ENCODE results near the gene PPP4R3A.

The PPP4R3A gene

DNA sequence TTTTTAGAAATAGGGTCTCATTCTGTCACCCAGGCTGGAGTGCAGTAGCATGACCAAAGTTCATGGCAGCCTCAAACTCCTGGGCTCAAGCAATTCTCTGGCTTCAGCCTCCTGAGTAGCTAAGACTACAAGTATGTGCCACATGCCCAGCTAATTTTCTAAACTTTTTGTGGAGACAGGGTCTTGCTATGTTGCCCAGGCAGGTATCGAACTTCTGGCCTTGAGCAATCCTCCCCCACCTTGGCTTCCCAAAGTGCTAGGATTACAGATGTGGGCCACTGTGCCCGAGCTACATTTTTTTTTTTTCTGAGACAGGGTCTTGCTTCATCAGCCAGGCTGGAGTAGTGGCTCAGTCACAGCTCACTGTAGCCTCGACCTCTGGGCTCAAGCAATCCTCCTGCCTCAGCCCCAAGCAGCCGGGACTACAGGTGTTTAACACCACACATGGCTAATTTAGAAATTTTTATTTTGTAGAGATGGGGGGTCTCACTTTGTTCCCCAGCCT lies 7.1 kb downstream of the PPP4R3A start:
- TF ChIP-seq, protein P1, sequence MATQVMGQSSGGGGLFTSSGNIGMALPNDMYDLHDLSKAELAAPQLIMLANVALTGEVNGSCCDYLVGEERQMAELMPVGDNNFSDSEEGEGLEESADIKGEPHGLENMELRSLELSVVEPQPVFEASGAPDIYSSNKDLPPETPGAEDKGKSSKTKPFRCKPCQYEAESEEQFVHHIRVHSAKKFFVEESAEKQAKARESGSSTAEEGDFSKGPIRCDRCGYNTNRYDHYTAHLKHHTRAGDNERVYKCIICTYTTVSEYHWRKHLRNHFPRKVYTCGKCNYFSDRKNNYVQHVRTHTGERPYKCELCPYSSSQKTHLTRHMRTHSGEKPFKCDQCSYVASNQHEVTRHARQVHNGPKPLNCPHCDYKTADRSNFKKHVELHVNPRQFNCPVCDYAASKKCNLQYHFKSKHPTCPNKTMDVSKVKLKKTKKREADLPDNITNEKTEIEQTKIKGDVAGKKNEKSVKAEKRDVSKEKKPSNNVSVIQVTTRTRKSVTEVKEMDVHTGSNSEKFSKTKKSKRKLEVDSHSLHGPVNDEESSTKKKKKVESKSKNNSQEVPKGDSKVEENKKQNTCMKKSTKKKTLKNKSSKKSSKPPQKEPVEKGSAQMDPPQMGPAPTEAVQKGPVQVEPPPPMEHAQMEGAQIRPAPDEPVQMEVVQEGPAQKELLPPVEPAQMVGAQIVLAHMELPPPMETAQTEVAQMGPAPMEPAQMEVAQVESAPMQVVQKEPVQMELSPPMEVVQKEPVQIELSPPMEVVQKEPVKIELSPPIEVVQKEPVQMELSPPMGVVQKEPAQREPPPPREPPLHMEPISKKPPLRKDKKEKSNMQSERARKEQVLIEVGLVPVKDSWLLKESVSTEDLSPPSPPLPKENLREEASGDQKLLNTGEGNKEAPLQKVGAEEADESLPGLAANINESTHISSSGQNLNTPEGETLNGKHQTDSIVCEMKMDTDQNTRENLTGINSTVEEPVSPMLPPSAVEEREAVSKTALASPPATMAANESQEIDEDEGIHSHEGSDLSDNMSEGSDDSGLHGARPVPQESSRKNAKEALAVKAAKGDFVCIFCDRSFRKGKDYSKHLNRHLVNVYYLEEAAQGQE (IDR thresholded peaks at IDR 0.05; ENCODE audit: insufficient replicate concordance, low read depth) = no peak
- TF ChIP-seq POLR2AphosphoS5 (IDR thresholded peaks at IDR 0.05; ENCODE audit: low read depth) (no peak), SPI1 (IDR thresholded peaks at IDR 0.05; ENCODE audit: borderline replicate concordance, low read depth) (no peak), GABPA (IDR thresholded peaks at IDR 0.05; ENCODE audit: low read depth) (no peak)
- TF ChIP-seq, protein P2, sequence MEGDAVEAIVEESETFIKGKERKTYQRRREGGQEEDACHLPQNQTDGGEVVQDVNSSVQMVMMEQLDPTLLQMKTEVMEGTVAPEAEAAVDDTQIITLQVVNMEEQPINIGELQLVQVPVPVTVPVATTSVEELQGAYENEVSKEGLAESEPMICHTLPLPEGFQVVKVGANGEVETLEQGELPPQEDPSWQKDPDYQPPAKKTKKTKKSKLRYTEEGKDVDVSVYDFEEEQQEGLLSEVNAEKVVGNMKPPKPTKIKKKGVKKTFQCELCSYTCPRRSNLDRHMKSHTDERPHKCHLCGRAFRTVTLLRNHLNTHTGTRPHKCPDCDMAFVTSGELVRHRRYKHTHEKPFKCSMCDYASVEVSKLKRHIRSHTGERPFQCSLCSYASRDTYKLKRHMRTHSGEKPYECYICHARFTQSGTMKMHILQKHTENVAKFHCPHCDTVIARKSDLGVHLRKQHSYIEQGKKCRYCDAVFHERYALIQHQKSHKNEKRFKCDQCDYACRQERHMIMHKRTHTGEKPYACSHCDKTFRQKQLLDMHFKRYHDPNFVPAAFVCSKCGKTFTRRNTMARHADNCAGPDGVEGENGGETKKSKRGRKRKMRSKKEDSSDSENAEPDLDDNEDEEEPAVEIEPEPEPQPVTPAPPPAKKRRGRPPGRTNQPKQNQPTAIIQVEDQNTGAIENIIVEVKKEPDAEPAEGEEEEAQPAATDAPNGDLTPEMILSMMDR (IDR thresholded peaks at IDR 0.05; ENCODE audit: insufficient read depth, low read length) = no peak
- H3K27me3 ChIP-seq (ENCODE audit: insufficient read depth, poor library complexity, severe bottlenecking) = no peaks in the 10 kb centered on the region
- H3K27ac ChIP-seq (replicated peaks) = no peak overlapping the region
- no peak overlapping the region for H3K4me3 ChIP-seq (replicated peaks; ENCODE audit: insufficient read depth, low read length)
- no peak for DNase-seq (ENCODE audit: low read depth in 1 of 2, low spot score in 1 of 2)

GRCh38 chr14:91501951-91502930 lies 7.9 kb downstream of the PPP4R3A start:
- no peaks in the 10 kb centered on the region for H3K27me3 ChIP-seq (ENCODE audit: insufficient read depth, poor library complexity, severe bottlenecking)
- no peak overlapping the region for H3K4me3 ChIP-seq (replicated peaks; ENCODE audit: insufficient read depth, low read length)
- no peak overlapping the region for H3K27ac ChIP-seq (replicated peaks)
- TF ChIP-seq SPI1 (IDR thresholded peaks at IDR 0.05; ENCODE audit: borderline replicate concordance, low read depth) = no peak
- TF ChIP-seq, protein P1 (IDR thresholded peaks at IDR 0.05; ENCODE audit: insufficient replicate concordance, low read depth) = no peak
- TF ChIP-seq, protein P2 (IDR thresholded peaks at IDR 0.05; ENCODE audit: insufficient read depth, low read length) = no peak
- TF ChIP-seq GABPA (IDR thresholded peaks at IDR 0.05; ENCODE audit: low read depth) = no peak
- TF ChIP-seq POLR2AphosphoS5 (IDR thresholded peaks at IDR 0.05; ENCODE audit: low read depth) = no peak
- DNase-seq (ENCODE audit: low read depth in 1 of 2, low spot score in 1 of 2) = no peak

DNA sequence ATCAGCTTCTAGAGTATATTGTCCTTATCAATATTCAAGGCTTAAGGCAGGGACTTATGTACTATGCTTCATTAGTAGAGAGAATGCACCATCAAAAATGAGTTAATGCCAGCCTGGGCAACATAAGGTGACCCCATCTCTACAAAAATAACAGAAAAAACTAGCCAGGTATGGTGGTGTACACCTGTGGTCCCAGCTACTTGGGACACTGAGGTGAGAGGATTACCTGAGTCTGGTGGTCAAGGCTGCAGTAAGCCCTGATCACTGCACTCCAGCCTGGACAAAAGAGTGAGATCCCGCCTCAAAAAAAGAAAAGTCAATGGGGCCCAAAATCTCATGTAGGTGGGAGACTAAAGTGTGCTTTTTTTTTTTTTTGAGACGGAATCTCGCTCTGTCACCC lies 8.8 kb downstream of the PPP4R3A start:
- Histone ChIP-seq H3K27ac (replicated peaks) (no peak overlapping the region), H3K4me3 (replicated peaks; ENCODE audit: insufficient read depth, low read length) (no peak overlapping the region), H3K27me3 (ENCODE audit: insufficient read depth, poor library complexity, severe bottlenecking) (no peaks in the 10 kb centered on the region)
- TF ChIP-seq POLR2AphosphoS5 (IDR thresholded peaks at IDR 0.05; ENCODE audit: low read depth) (no peak), GABPA (IDR thresholded peaks at IDR 0.05; ENCODE audit: low read depth) (no peak), SPI1 (IDR thresholded peaks at IDR 0.05; ENCODE audit: borderline replicate concordance, low read depth) (no peak)
- TF ChIP-seq, protein P1 (IDR thresholded peaks at IDR 0.05; ENCODE audit: insufficient replicate concordance, low read depth) = no peak
- TF ChIP-seq, protein P2 (IDR thresholded peaks at IDR 0.05; ENCODE audit: insufficient read depth, low read length) = no peak
- no peak for DNase-seq (ENCODE audit: low read depth in 1 of 2, low spot score in 1 of 2)

Data from HL-60 (cell line).